Metanephros (tissue), 1 donor: ENCODE measurements around the gene KLRC2. TPM values are rescaled to one million over a fixed set of nuclear protein-coding genes. Genes with fewer than 3 reads are reported as not detected.

Source experiments
- total RNA-seq: library from RNA; depleted of rRNA; stranded (reverse); fragments of >200 nt; gene quantifications from one replicate; pipeline ENCODE4 v1.2.3, GENCODE V29; 2014

The KLRC2 gene
- total RNA-seq = not detected

GRCh38 chr12:10435816-10436215, at the start of gene KLRC2:
KLRC2 (minus strand) TSS chr12:10436010; CDS start chr12:10435986, 24 bp downstream.

GRCh38 chr12:10453156-10453555, 17.3 kb upstream of the KLRC2 start, which contains the start of gene KLRC1:
KLRC1 (minus strand) TSS chr12:10453377; CDS start chr12:10451156, 2,221 bp downstream.

DNA sequence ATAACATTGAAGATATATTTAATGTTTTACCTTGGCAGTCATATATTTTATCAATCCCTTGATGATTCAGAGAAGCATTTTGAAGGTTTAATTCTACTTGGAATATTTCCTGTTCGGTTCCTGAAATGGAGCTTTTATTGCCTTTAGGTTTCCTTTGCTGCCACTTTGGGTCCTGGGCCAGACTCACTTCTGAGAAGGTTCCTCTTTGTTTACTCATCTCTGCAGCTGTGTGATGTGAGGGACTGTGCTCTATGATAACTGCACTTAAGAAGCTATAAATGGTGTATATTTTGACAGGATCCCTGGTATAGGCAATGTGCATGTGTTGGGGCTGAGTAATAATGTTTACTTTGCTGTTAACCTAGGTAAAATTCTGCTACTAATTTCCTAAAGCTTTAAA, 15.5 kb downstream of the KLRC2 start, which contains the start of gene KLRC3:
TSS of gene KLRC3 (minus strand) at position 262 of the 400 bp plus-strand sequence. CDS start at position 217, 45 bp downstream.

DNA sequence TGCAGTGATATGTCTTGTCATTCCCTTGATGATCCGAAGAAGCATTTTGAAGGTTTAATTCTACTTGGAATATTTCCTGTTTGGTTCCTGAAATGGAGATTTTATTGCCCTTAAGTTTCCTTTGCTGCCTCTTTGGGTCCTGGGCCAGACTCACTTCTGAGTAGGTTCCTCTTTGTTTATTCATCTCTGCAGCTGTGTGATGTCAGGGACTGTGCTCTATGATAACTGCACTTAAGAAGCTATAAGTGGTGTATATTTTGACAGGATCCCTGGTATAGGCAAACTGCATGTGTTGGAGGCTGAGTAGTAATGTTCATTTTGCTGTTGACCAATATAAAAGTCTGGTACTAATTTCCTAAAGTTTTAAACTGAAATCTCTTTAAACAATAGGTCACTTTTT, 26.4 kb downstream of the KLRC2 start, which contains the start of gene KLRC4:
TSS of gene KLRC4 (minus strand) at position 366 of the 400 bp plus-strand sequence. CDS start at position 184, 182 bp downstream.

DNA sequence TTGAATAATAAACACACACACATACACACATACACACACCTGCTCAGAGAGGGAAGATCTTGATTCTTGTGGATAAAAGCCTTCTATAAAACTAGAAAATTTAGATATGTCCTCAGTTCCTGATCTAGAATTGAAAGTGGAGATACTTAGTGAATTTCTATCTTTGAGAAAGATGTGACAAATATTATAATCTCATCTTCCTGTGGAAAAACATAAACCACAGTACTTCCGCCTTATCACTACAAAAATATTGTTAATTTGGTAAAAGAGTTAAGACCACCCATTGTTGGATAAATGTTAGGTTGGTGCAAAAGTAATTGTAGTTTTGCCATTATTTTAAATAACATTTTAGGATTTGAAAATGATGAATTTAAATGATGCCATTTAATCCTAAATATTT, 45.9 kb downstream of the KLRC2 start, which contains the start of gene KLRK1:
TSS of gene KLRK1 (minus strand) at position 138 of the 400 bp plus-strand sequence. CDS start 1,231 bp downstream, outside the sequence.

Other genes starting within 250 kb of the KLRC2 start
- 93.0 TPM for gene GABARAPL1, start 223.1 kb downstream of the KLRC2 start, total RNA-seq
- gene KLRD1, start 128.1 kb downstream of the KLRC2 start, total RNA-seq = 0.47 TPM
- gene KLRK1, start 46.0 kb downstream of the KLRC2 start, total RNA-seq = 0.41 TPM
- gene KLRC4, start 26.3 kb downstream of the KLRC2 start, total RNA-seq = not detected
- not detected for gene KLRC3, start 15.4 kb downstream of the KLRC2 start, total RNA-seq
- 0.41 TPM for gene KLRC1, start 17.4 kb upstream of the KLRC2 start, total RNA-seq
- gene EIF2S3B, start 69.9 kb upstream of the KLRC2 start, total RNA-seq = 0.47 TPM
- gene MAGOHB, start 177.6 kb upstream of the KLRC2 start, total RNA-seq = 22.4 TPM
- 1.1 TPM for gene STYK1, start 238.0 kb upstream of the KLRC2 start, total RNA-seq